HG03060 (cell line): ENCODE measurements around the gene P4HA1.

Experiments used
- ATAC-seq: cut with Tn5 transposase; IDR thresholded peaks from one replicate; pipeline ENCODE4 v1.9.1; 2021; ENCODE audit warnings: low read depth, moderate number of reproducible peaks; ENCODE audit not compliant: unreplicated experiment

P4HA1 gene

GRCh38 chr10:73095481-73096021 is 1.1 kb downstream of the P4HA1 start:
- no peak for ATAC-seq

GRCh38 chr10:73094986-73095480 is 1.6 kb downstream of the P4HA1 start:
- ATAC-seq = no peak

GRCh38 chr10:73093922-73094850 is 2.5 kb downstream of the P4HA1 start:
- no peak for ATAC-seq

GRCh38 chr10:73092830-73093229 is 3.8 kb downstream of the P4HA1 start:
- ATAC-seq = no peak

GRCh38 chr10:73088304-73088703 is 8.4 kb downstream of the P4HA1 start:
- no peak for ATAC-seq

- no peak for ATAC-seq
Observed at GRCh38 chr10:73086816-73087215, 9.8 kb downstream of the P4HA1 start.

GRCh38 chr10:73084209-73084608 is 12.5 kb downstream of the P4HA1 start:
- ATAC-seq = no peak

- no peak for ATAC-seq
Observed at GRCh38 chr10:73083221-73083620, 13.4 kb downstream of the P4HA1 start.

GRCh38 chr10:73079779-73080541 is 16.7 kb downstream of the P4HA1 start:
- ATAC-seq = no peak

- ATAC-seq = no peak
Observed at GRCh38 chr10:73076360-73077183, 20.1 kb downstream of the P4HA1 start.

GRCh38 chr10:73075829-73076228 is 20.8 kb downstream of the P4HA1 start:
- no peak for ATAC-seq

- no peak for ATAC-seq
Observed at GRCh38 chr10:73073627-73074026, 23.0 kb downstream of the P4HA1 start.

- ATAC-seq = no peak
Observed at GRCh38 chr10:73065441-73065840, 31.2 kb downstream of the P4HA1 start.

- no peak for ATAC-seq
Observed at GRCh38 chr10:73061743-73062142, 34.9 kb downstream of the P4HA1 start.

- ATAC-seq = no peak
Observed at GRCh38 chr10:73060738-73061635, 35.7 kb downstream of the P4HA1 start.

GRCh38 chr10:73060173-73060572 is 36.5 kb downstream of the P4HA1 start:
- ATAC-seq = no peak

GRCh38 chr10:73058057-73058591 is 38.5 kb downstream of the P4HA1 start:
- ATAC-seq = no peak

- ATAC-seq = no peak
Observed at GRCh38 chr10:73054286-73054685, 42.4 kb downstream of the P4HA1 start.

GRCh38 chr10:73053275-73053674 is 43.4 kb downstream of the P4HA1 start:
- no peak for ATAC-seq
